Upper lobe of right lung (tissue), 1 donor: Measurements from ENCODE around the gene JUN. TPM values are rescaled to one million over a fixed set of nuclear protein-coding genes. Genes with fewer than 3 reads are reported as not detected.
A peak's percentile ranks its signal among the peaks of the same experiment; 100 is the strongest.

ENCODE experiments used
- ATAC-seq: fragments of 200-7000 bp; cut with Tn5 transposase; one replicate; pipeline ENCODE4 v1.9.1; 2020; ENCODE audit warnings: mild to moderate bottlenecking, moderate library complexity
- DNase-seq: peaks from one replicate; pipeline ENCODE4 v3.0.0-alpha.2; 2020
- H3K27ac ChIP-seq: fragments of 200-600 bp; one replicate; pipeline ENCODE4 v1.8.0; 2022
- H3K27me3 ChIP-seq: fragments of 200-600 bp; one replicate; pipeline ENCODE4 v1.8.0; 2022; ENCODE audit warnings: mild to moderate bottlenecking
- H3K36me3 ChIP-seq: fragments of 200-600 bp; one replicate; pipeline ENCODE4 v1.8.0; 2022
- H3K4me1 ChIP-seq: fragments of 200-600 bp; one replicate; pipeline ENCODE4 v1.8.0; 2022
- H3K4me3 ChIP-seq: fragments of 200-600 bp; one replicate; pipeline ENCODE4 v1.8.0; 2022; ENCODE audit warnings: mild to moderate bottlenecking
- H3K9me3 ChIP-seq: fragments of 200-600 bp; one replicate; pipeline ENCODE4 v1.8.0; 2022
- CTCF ChIP-seq: fragments of 200-600 bp; IDR thresholded peaks from one replicate; pipeline ENCODE4 v1.8.0; 2022; ENCODE audit warnings: antibody characterized with exemption
- intact Hi-C: fragments of 100-400 bp; cut with DNase I; formaldehyde crosslinking; loops from one replicate; pipeline ENCODE4 v1.11.0; 2022
- long read RNA-seq: library from polyadenylated mRNA; unstranded; transcript quantifications from one replicate; pipeline ENCODE4 v2.0.0, GENCODE V29; 2021
- total RNA-seq: library from RNA; stranded (reverse); fragmentation: NEBNext Ultra II Directional; extraction: Animal tissue kit (Norgen Biotek cat#: 25700); gene quantifications from one replicate; pipeline ENCODE4 v1.2.1, GENCODE V29; 2021
- donor health status: DM: no; HTN: yes; CAD: no; lungs with severe emphysema.

Gene JUN
- total RNA-seq, result 112 TPM
- long read RNA-seq, transcript JUN-201 (1 exons, 3,540 nt), result major isoform, 24 of 25 reads
- long read RNA-seq, partial matches to known transcripts, result 0 of 25 reads
- long read RNA-seq, other reads (novel, unspliced or antisense), result 1 of 25 reads

GRCh38 chr1:58783993-58784757 is at the start of gene JUN:
TSS of gene JUN (minus strand) at chr1:58784047. CDS start at chr1:58783070, 977 bp downstream.
- DNase-seq (peak; percentile 100), ATAC-seq (peak; percentile 89)
- peaks cover 29% of the 10 kb centered on the region for H3K4me1 ChIP-seq
- intact Hi-C loops, result loop anchor here (10.0 kb wide), 1 partner anchor 361 kb away; no protein-coding TSS in a partner anchor
- no peak for TF ChIP-seq CTCF
- H3K9me3 ChIP-seq, result no peaks in the 10 kb centered on the region
- no peaks in the 10 kb centered on the region for H3K27me3 ChIP-seq
- H3K36me3 ChIP-seq, result peaks cover 5% of the 10 kb centered on the region
- H3K4me3 ChIP-seq, result peak within 1 kb of the TSS; percentile 77
- H3K27ac ChIP-seq, result peak within 1 kb of the TSS; percentile 99

GRCh38 chr1:58833166-58833565 is 49.3 kb upstream of the JUN start:
- Histone ChIP-seq H3K27me3 (no peaks in the 10 kb centered on the region), H3K36me3 (no peaks in the 10 kb centered on the region), H3K4me3 (no peak overlapping the region), H3K27ac (no peak overlapping the region), H3K9me3 (no peaks in the 10 kb centered on the region), H3K4me1 (no peaks in the 10 kb centered on the region)
- no peak for TF ChIP-seq CTCF
- intact Hi-C loops, result no loop called here
- DNase-seq (no peak), ATAC-seq (peak; percentile 33)

GRCh38 chr1:58830291-58830690 is 46.4 kb upstream of the JUN start:
- Histone ChIP-seq H3K4me1 (no peaks in the 10 kb centered on the region), H3K36me3 (no peaks in the 10 kb centered on the region), H3K27ac (no peak overlapping the region), H3K9me3 (peaks cover 6% of the 10 kb centered on the region), H3K27me3 (no peaks in the 10 kb centered on the region), H3K4me3 (no peak overlapping the region)
- no peak for TF ChIP-seq CTCF
- DNase-seq, result no peak
- intact Hi-C loops, result no loop called here
- no peak for ATAC-seq

- Histone ChIP-seq H3K36me3 (no peaks in the 10 kb centered on the region), H3K27me3 (no peaks in the 10 kb centered on the region), H3K9me3 (peaks cover 6% of the 10 kb centered on the region), H3K27ac (no peak overlapping the region), H3K4me1 (peaks cover 4% of the 10 kb centered on the region), H3K4me3 (no peak overlapping the region)
- intact Hi-C loops, result no loop called here
- ATAC-seq, result no peak
- no peak for DNase-seq
- no peak for TF ChIP-seq CTCF
These were observed 46.0 kb upstream of the JUN start for GRCh38 chr1:58829866-58830265.

- peaks cover 8% of the 10 kb centered on the region for H3K4me1 ChIP-seq
- no peak overlapping the region for H3K4me3 ChIP-seq
- H3K27ac ChIP-seq, result no peak overlapping the region
- intact Hi-C loops, result no loop called here
- no peak for ATAC-seq
- TF ChIP-seq CTCF, result no peak
- H3K9me3 ChIP-seq, result peaks cover 6% of the 10 kb centered on the region
- no peaks in the 10 kb centered on the region for H3K27me3 ChIP-seq
- DNase-seq, result no peak
- H3K36me3 ChIP-seq, result no peaks in the 10 kb centered on the region
These were observed 43.5 kb upstream of the JUN start for GRCh38 chr1:58827298-58827697.
